Urinary bladder (tissue), 4 donors: ENCODE measurements around the gene PLSCR3. TPM values are rescaled to one million over a fixed set of nuclear protein-coding genes. Genes with fewer than 3 reads are reported as not detected.
"Not testable (repeated sequence)": the region's sequence is repeated elsewhere in the genome, so short reads cannot be mapped to it uniquely, and the experiment has no call there.

Experiments
- DNase-seq: peaks from one replicate; pipeline ENCODE4 v3.0.0-alpha.2; 2015; ENCODE audit errors: extremely low spot score
- H3K27ac ChIP-seq: one replicate; pipeline ENCODE4 v1.5.1; 2013; ENCODE audit warnings: low read depth, mild to moderate bottlenecking, moderate library complexity
- H3K36me3 ChIP-seq: one replicate; pipeline ENCODE4 v1.6.1; 2013; ENCODE audit warnings: mild to moderate bottlenecking, moderate library complexity; ENCODE audit not compliant: insufficient read depth
- H3K4me1 ChIP-seq: one replicate; pipeline ENCODE4 v1.6.1; 2013; ENCODE audit warnings: mild to moderate bottlenecking, moderate library complexity; ENCODE audit not compliant: insufficient read depth
- H3K4me3 ChIP-seq: one replicate; pipeline ENCODE4 v1.5.1; 2013; ENCODE audit warnings: low read depth, low read length
- WGBS: extraction: QIAGEN DNeasy Blood & Tissue Kit; methylation state at CpG from one replicate; pipeline ENCODE4 v1.1.7; 2013; 5-methylcytosine and 5-hydroxymethylcytosine counted together
- polyA plus RNA-seq: library from polyadenylated mRNA; stranded (reverse); fragments of 200-250 nt; gene quantifications from one replicate; pipeline ENCODE4 v1.2.3, GENCODE V29; 2013
- total RNA-seq: library from RNA; depleted of rRNA; stranded (reverse); fragments of >200 nt; gene quantifications from one replicate; pipeline ENCODE4 v1.2.3, GENCODE V29; 2014
- donor health status: healthy with polysubstance abuse.
- donor health status: healthy.

PLSCR3 gene
- total and polyA plus RNA-seq, 2 donors = 14.4 to 56.3 TPM

DNA sequence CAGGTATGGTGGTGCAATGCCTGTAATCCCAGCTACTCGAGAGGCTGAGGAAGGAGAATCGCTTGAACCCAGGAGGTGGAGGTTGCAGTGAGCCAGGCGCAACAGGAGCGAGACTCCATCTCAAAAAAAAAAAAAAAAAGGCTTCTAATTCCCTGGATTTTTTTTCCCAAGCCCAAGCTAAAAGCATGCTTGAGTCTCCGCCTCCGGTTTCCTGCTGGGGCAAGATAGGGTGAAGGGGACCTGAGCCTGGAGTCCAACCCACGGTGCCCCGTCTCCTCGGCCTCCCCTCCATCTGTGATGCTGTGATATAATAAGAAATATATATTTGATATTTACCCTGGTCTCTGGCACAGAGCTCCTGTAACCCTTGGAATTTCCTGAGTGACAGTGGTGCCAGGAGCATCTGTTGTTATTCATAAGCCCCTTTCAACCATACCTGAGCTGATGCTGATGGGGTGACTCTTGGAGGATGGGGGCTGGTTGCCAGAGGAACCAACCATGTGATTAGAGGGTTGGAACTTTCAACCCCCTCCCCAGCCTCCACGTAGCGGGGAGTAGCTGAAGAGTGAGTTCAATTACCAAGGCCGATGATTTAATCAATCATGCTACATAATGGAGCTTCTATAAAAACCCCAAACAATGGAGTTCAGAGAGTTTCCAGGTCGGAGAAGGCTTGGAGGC is 26.3 kb downstream of the PLSCR3 start:
- no peak overlapping the region for H3K27ac ChIP-seq
- no peak overlapping the region for H3K4me3 ChIP-seq
- H3K36me3 ChIP-seq = no peaks in the 10 kb centered on the region
- H3K4me1 ChIP-seq = no peaks in the 10 kb centered on the region
- WGBS = 66% methylated on average over 13 of the region's 13 CpGs
- no peak for DNase-seq

DNA sequence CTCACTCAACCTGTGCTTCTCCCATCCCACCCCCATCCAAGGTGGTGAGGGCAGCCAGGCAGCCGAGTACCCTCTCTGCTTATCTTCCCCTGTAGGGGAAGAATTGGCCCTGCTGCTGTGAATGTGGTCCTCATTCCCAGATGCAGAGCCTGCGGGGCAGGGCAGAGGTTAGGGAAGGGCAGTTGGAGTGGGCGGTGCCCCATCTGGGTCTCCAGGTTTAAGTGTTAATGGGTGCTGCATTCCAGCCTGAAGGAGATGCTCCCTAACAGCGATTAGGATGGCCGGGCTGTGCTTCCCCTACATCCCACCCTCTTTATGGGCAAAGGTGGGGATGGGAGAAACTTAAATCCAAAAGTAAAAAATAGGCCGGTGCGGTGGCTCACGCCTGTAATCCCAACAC is 27.2 kb downstream of the PLSCR3 start:
- Histone ChIP-seq H3K36me3 (no peaks in the 10 kb centered on the region), H3K27ac (no peak overlapping the region), H3K4me1 (no peaks in the 10 kb centered on the region), H3K4me3 (no peak overlapping the region)
- whole genome bisulfite sequencing = 76% methylated on average over 8 of the region's 8 CpGs
- no peak for DNase-seq

DNA sequence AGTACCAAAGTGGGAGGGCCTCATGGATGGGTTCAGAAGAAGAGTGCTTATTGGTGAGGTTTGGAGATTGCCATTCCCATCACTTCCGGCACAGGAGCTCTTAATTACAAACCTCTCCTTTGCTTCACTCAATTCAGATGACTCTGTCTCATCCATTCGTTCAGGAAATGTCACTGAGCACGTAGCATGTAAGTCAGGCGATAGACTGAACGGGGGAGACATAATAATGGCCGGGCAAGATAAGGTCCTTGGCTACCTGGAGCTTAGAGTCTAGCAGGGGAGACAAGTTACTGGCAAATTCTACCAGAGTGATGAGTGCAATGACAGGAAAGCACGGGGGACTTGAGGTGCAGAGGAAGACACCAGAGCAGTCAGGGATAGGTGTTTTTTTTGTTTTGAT is 28.4 kb downstream of the PLSCR3 start:
- not testable (repeated sequence) for H3K36me3 ChIP-seq, H3K4me3 ChIP-seq, H3K4me1 ChIP-seq, DNase-seq, H3K27ac ChIP-seq
- WGBS = 85% methylated on average over 6 of the region's 7 CpGs

DNA sequence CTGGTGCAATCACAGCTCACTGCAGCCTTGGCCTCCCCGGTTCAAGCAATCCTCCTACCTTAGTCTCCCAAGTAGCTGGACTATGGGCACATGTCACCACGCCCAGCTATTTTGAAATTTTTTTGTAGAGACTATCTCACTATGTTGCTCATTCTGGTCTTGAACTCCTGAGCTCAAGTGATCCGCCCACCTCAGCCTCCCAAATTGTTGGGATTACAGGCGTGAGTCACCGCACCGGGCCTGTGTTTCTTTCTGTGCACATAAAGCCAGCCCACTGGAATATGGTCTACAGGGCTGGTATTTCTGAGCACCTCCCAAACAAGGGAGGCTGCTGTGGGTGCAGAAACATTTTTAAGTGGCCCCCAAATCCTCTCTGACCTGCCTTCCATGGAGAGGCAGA is 31.0 kb downstream of the PLSCR3 start:
- WGBS = 92% methylated on average over 6 of the region's 6 CpGs
- H3K4me3 ChIP-seq = no peak overlapping the region
- DNase-seq = no peak
- H3K4me1 ChIP-seq = no peaks in the 10 kb centered on the region
- no peak overlapping the region for H3K27ac ChIP-seq
- no peaks in the 10 kb centered on the region for H3K36me3 ChIP-seq

DNA sequence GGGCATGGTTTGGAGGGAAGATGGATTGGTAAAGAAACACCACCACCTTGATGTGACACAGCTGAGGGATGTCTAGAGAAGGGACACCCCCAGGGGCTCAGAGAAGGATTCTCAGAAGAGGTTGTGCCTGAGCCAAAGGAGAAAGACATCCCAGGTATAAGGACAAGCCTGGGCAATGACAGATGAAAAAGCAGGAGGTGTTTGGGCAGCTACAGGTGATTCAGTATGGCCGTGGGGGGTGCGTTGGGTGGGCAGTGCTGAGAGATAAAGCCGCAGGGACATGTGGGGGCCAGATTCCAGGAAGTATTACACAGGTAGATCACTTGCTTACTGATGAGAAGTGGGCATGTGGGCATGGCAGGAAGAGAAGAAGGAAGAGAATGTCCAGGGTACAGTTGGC is 32.4 kb downstream of the PLSCR3 start:
- Histone ChIP-seq H3K4me1 (no peaks in the 10 kb centered on the region), H3K4me3 (no peak overlapping the region), H3K36me3 (no peaks in the 10 kb centered on the region), H3K27ac (no peak overlapping the region)
- 75% methylated on average over 3 of the region's 3 CpGs for WGBS
- no peak for DNase-seq

DNA sequence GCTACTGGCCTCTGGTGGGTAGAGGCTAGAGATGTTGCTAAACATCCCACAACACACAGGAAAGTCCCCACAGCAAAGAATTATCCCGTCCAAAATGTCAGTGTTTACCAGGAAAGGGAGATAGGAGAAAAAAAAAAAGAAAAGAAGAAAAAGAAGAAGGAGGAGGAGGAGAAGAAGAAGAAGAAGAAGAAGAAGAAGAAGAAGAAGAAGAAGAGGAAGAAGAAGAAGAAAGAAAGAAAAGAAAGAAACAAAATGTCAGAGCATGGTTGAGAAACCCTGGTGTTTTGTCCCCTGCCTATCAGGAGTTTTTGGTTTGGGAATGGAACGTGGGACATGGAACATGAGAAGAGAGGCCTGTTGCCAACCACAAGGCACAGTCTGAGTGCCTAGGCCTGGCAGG is 36.9 kb downstream of the PLSCR3 start:
- 68% methylated on average over 2 of the region's 2 CpGs for WGBS
- DNase-seq = no peak
- no peaks in the 10 kb centered on the region for H3K36me3 ChIP-seq
- peaks cover 2% of the 10 kb centered on the region for H3K4me1 ChIP-seq
- H3K4me3 ChIP-seq = no peak overlapping the region
- no peak overlapping the region for H3K27ac ChIP-seq

DNA sequence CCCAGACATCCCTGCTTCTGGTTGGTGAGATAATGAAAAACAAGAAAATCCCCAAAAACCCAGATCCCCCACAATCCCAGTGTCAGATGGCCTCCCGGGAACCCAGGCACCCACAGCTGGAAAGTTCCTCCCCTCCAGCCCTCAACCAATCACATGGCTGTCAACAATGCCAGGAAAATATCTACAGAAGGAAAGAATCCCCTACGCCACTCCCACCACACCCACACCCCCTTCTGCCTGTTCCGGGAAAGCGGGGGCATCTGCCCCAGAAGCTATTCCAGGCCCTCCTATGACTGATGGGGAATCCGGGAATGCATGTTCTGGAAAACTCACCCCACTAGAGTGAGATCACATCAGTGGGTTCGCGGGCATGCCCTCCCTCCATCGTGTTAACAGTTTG is 37.6 kb downstream of the PLSCR3 start:
- DNase-seq = no peak
- Histone ChIP-seq H3K36me3 (no peaks in the 10 kb centered on the region), H3K4me3 (no peak overlapping the region), H3K27ac (no peak overlapping the region), H3K4me1 (peaks cover 2% of the 10 kb centered on the region)
- 60% methylated on average over 8 of the region's 8 CpGs for WGBS

DNA sequence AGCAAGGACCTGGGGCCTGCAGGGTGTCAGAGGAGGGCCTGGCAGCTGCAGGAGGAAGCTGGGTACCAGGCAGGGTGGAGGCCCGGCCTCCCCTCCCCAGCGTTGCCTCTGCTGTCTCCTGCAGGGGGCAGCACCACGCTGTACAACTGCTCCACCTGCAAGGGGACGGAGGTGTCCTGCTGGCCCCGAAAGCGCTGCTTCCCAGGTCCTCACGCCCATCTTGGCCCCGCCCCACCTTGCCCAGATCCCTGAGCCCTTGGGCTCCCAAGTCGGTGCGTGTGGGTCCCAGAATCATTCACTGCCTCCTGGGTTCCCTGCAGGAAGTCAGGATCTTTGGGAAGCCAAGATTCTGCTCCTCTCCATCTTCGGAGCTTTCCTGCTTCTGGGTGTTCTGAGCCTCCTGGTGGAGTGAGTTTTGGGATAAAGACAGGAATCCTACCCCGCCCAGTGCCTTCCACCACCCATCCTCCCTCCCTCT is 38.2 kb downstream of the PLSCR3 start:
- 10% methylated on average over 12 of the region's 12 CpGs for WGBS
- Histone ChIP-seq H3K4me3 (no peak overlapping the region), H3K4me1 (peaks cover 2% of the 10 kb centered on the region), H3K27ac (no peak overlapping the region), H3K36me3 (no peaks in the 10 kb centered on the region)
- no peak for DNase-seq

DNA sequence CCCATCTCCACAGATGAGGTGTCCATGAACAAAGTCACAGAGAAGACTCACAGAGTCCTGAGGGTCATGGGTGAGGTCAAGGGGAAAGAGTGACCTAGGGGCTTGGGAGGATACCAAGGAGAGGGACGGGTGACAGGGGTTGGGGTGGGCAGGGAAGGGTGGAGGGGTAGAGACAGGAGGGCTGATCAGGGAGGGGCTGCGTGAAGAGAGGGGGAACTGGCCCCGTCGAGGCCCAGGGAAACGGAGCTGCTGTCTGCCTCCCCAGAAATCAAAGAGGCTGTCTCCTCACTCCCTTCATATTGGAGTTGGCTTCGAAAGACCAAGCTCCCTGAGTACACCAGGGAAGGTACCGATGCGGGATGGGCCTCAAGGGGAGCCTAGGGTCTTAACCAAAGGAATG is 38.8 kb downstream of the PLSCR3 start:
- DNase-seq = no peak
- Histone ChIP-seq H3K4me1 (peaks cover 2% of the 10 kb centered on the region), H3K27ac (no peak overlapping the region), H3K36me3 (no peaks in the 10 kb centered on the region), H3K4me3 (no peak overlapping the region)
- WGBS = 77% methylated on average over 8 of the region's 8 CpGs

DNA sequence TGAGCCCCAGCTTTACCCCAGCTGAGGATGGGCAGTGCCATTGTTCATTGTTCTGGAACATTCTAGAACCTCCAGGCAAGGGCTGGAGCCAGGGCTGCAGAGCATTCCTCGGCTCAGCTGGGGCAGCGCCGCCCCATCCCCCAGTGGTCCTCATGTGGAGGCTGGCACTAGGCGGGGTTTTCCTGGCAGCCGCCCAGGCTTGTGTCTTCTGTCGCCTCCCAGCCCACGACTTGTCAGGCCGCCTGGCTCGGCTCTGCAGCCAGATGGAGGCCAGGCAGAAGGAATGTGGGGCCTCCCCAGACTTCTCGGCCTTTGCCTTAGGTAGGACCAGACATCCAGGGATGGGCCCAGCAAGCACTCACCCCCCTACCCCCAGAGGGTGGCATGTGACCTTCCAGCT is 39.3 kb downstream of the PLSCR3 start, which contains the start of gene TMEM95:
TMEM95 (plus strand) TSS at position 104 of the 400 bp plus-strand sequence; CDS start at position 153, 49 bp downstream.
- peaks cover 2% of the 10 kb centered on the region for H3K4me1 ChIP-seq
- 51% methylated on average over 10 of the region's 10 CpGs for WGBS
- no peak within 1 kb of the TSS for H3K4me3 ChIP-seq
- no peak for DNase-seq
- no peak within 1 kb of the TSS for H3K27ac ChIP-seq
- no peaks in the 10 kb centered on the region for H3K36me3 ChIP-seq

DNA sequence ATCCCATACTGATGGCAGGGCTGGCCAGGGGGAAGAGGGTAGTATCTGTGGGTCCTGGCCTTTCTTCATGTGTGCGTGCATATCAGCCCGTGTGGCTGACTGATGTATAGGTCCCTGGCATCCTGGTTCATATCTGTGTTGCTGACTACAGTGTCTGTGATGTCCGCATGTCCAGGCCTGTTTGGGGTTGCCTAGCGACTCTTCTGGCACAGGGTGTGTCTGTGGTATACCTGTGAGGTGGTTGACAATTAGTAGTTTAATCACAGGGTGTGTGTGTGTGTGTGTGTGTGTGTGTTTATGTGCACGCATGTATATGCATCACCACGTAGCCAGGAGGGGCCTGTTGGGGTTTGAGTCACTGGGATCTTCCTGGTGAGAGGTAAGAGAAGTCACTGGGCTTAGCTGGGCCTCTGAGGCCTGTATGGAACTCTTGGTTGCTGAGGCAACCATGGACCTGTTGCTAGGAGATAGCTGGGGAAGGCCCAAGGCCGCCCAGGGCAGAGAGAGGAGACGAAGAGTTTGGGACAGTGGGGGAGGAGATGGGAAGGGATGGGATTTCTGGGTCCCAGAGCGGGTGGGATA is 40.0 kb downstream of the PLSCR3 start:
- 61% methylated on average over 9 of the region's 9 CpGs for WGBS
- peak; percentile 42 for DNase-seq
- Histone ChIP-seq H3K27ac (no peak overlapping the region), H3K4me3 (no peak overlapping the region), H3K36me3 (no peaks in the 10 kb centered on the region), H3K4me1 (peaks cover 2% of the 10 kb centered on the region)

DNA sequence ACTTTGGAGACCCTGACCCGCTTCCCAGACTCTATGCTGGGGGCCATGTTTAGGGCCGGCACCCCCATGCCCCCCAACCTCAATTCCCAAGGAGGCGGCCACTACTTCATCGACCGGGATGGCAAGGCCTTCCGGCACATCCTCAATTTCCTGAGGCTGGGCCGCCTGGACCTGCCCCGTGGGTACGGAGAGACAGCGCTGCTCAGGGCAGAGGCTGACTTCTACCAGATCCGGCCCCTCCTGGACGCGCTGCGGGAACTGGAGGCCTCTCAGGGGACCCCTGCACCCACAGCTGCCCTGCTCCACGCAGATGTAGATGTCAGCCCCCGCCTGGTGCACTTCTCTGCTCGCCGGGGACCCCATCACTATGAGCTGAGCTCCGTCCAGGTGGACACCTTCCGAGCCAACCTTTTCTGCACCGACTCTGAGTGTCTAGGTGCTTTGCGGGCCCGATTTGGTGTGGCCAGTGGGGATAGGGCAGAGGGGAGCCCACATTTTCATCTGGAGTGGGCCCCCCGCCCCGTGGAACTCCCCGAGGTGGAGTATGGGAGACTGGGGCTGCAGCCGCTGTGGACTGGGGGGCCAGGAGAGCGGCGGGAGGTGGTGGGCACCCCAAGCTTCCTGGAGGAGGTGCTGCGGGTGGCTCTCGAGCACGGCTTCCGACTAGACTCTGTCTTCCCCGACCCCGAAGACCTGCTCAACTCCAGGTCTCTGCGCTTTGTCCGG is 41.3 kb downstream of the PLSCR3 start:
- WGBS = 88% methylated on average over 37 of the region's 37 CpGs
- DNase-seq = no peak
- Histone ChIP-seq H3K27ac (no peak overlapping the region), H3K4me1 (peaks cover 2% of the 10 kb centered on the region), H3K4me3 (peak overlapping the region; percentile 75), H3K36me3 (no peaks in the 10 kb centered on the region)

DNA sequence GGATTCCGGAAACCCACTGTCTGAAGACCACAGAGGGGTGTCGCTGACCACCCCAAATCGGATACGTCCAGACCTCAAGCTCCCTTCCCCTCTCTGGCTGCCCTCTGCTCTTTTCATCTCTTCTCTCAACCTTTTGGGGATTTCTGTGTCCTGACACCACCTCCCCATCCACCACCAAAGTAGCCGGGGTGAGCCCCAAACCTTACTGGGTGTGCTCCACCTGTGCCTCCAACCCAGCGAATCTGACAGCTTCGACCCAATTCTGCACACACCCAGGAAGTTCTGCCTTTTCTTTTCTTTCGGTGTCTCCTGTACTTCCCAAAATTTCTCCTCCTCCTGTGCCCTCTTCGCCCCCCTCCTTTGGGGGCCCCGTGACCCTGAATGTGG is 41.8 kb downstream of the PLSCR3 start:
- H3K4me3 ChIP-seq = peak overlapping the region; percentile 75
- peak overlapping the region; percentile 91 for H3K27ac ChIP-seq
- no peak for DNase-seq
- 31% methylated on average over 10 of the region's 10 CpGs for WGBS
- H3K4me1 ChIP-seq = peaks cover 2% of the 10 kb centered on the region
- H3K36me3 ChIP-seq = no peaks in the 10 kb centered on the region
